Activated CD4-positive, alpha-beta T cell treated with anti-CD3 and anti-CD28 coated beads, Interleukin-2, amount 10 ng/mL, durations not matched to agents 7 days and 5 days (primary cell): ENCODE results near the gene HBM. TPM values are rescaled to one million over a fixed set of nuclear protein-coding genes. Genes with fewer than 3 reads are reported as not detected.
"Not testable (repeated sequence)": the region's sequence is repeated elsewhere in the genome, so short reads cannot be mapped to it uniquely, and the experiment has no call there.

Experiments
- CTCF ChIA-PET: fragments of 350-600 bp; sonication (Branson Sonifier 250); formaldehyde crosslinking; loops from one replicate; lab custom pipeline; 2021; ENCODE audit warnings: antibody characterized with exemption; lab: Charles Lee
- POLR2A ChIA-PET: fragments of 350-600 bp; sonication (Branson Sonifier 250); formaldehyde crosslinking; loops from one replicate; lab custom pipeline; 2021; ENCODE audit warnings: antibody characterized with exemption; lab: Charles Lee
- DNase-seq: peaks from one replicate; pipeline ENCODE4 v3.0.0-alpha.2; 2020
- H3K27ac Mint-ChIP-seq: one replicate; pipeline ENCODE4 v1.8.0; 2021; ENCODE audit warnings: mild to moderate bottlenecking, moderate library complexity, mixed read lengths
- H3K27me3 Mint-ChIP-seq: one replicate; pipeline ENCODE4 v1.8.0; 2021; ENCODE audit warnings: mixed read lengths
- H3K36me3 Mint-ChIP-seq: one replicate; pipeline ENCODE4 v1.8.0; 2021; ENCODE audit warnings: low read depth, mixed read lengths
- H3K4me1 Mint-ChIP-seq: one replicate; pipeline ENCODE4 v1.8.0; 2021; ENCODE audit warnings: mixed read lengths
- H3K4me3 Mint-ChIP-seq: one replicate; pipeline ENCODE4 v1.8.0; 2021; ENCODE audit warnings: mild to moderate bottlenecking, moderate library complexity, mixed read lengths
- H3K9me3 Mint-ChIP-seq: one replicate; pipeline ENCODE4 v1.8.0; 2021; ENCODE audit warnings: mixed read lengths
- total RNA-seq, 2 experiments: library from RNA; stranded (reverse); gene quantifications; one replicate each; pipeline ENCODE4 v1.2.3, GENCODE V29; 2021

Gene HBM
- total RNA-seq, 2 experiments from 2014 or later, result not detected

DNA sequence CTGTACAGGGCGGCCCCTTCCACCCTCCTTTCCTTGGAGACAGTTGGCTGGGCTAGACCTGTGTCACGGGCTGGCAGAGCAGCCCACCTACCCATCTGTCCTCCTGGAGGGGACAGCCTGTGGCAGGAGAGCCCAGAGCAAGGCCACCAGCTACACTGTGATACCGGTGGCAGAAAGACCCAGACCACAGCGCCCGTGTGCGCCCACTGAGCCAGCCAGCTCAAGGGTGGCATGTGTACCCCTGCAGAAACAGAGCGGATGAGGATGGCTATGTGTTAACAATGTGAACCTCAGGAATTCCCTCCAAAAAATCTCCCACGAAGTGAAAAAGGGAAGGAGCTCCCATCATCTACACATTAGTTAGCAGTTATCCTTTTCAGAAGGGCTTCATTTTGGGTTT lies 21.6 kb downstream of the HBM start:
- Mint-ChIP-seq H3K9me3 (no peaks in the 10 kb centered on the region), H3K4me3 (no peak overlapping the region), H3K27me3 (no peaks in the 10 kb centered on the region), H3K4me1 (peaks cover 5% of the 10 kb centered on the region), H3K36me3 (peaks cover 27% of the 10 kb centered on the region), H3K27ac (no peak overlapping the region)
- POLR2A ChIA-PET, result no interaction called here
- no peak for DNase-seq
- CTCF ChIA-PET, result no interaction called here

DNA sequence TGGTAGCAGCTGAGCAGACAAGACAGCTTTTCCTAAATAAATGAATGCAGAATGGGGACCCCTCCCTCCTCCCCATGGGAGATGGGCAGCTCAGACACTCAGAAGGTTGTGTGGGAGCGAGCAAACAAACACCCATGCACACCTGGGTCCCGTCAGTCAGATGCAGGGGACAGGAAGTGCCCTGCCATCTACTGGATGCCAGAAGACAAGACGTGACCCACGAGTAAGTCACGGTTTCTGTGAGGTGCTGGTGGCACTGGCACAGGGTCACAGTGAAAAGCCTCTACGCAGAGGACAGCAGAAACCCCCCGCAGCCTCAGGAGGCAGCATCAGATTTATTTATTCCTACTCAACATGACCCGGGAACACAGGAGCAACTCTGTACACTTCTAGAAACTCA lies 22.9 kb downstream of the HBM start:
- peak; percentile 57 for DNase-seq
- POLR2A ChIA-PET, result no interaction called here
- H3K36me3 Mint-ChIP-seq, result peaks cover 30% of the 10 kb centered on the region
- H3K4me3 Mint-ChIP-seq, result no peak overlapping the region
- CTCF ChIA-PET, result interaction anchor here (0.7 to 1.1 kb wide), 2 partner anchors 24 to 1409 kb away, joined by 3 read pairs; no protein-coding TSS in a partner anchor
- no peaks in the 10 kb centered on the region for H3K27me3 Mint-ChIP-seq
- H3K9me3 Mint-ChIP-seq, result no peaks in the 10 kb centered on the region
- no peak overlapping the region for H3K27ac Mint-ChIP-seq
- H3K4me1 Mint-ChIP-seq, result peaks cover 5% of the 10 kb centered on the region

DNA sequence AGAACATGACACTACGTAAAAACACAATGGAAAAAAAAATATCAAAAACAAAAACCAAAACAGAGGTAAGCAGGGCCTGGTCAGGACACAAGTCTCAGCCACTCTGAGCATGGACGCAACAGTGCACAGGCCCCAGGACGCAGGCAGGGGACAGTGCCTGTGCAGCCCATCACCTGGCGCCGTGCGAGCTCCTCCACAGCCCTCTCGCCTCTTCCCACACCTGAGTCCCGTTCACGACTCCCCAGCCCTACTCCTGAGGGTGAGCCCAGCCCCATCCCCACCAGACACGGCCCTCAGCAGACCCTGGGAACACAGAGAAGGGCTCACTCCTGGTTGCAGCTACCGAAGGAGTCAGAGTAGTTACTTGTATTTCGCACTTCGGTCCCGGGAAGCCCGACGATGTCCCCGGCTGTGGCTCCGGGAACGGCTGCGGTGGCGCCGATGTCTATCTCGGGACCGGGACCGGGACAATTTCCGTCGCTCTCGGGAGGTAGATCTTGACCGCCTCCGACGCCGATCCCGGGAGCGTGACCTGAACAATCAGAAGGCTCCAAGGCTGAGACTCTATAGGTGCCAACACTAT lies 23.9 kb downstream of the HBM start:
- Mint-ChIP-seq H3K27ac (no peak overlapping the region), H3K4me3 (no peak overlapping the region), H3K27me3 (no peaks in the 10 kb centered on the region), H3K9me3 (no peaks in the 10 kb centered on the region), H3K36me3 (peaks cover 30% of the 10 kb centered on the region), H3K4me1 (peaks cover 5% of the 10 kb centered on the region)
- CTCF ChIA-PET, result interaction anchor here (1.1 kb wide), 1 partner anchor 23 kb away, joined by 3 read pairs; no protein-coding TSS in a partner anchor
- no peak for DNase-seq
- POLR2A ChIA-PET, result no interaction called here

DNA sequence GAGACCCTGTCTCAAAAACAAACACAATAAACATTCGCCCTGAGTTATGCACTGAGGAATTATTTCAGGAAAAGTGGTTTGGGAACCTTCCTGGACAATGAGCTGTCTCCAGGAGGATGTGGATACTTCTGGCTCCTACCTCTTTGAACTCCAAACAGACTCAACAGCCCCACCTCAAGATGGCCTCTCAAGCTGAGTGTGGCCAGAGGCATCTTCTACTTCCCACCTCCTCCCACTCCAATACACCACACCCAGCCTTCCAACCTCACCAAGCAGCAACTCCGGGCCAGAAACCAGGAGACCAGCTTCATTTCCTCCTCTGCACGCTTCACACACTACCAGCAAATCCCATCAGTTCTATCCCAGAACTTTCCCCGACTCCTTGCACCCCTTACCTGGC lies 26.1 kb downstream of the HBM start:
- DNase-seq, result no peak
- peaks cover 32% of the 10 kb centered on the region for H3K36me3 Mint-ChIP-seq
- H3K27ac Mint-ChIP-seq, result no peak overlapping the region
- CTCF ChIA-PET, result no interaction called here
- POLR2A ChIA-PET, result no interaction called here
- H3K9me3 Mint-ChIP-seq, result no peaks in the 10 kb centered on the region
- H3K4me3 Mint-ChIP-seq, result no peak overlapping the region
- peaks cover 5% of the 10 kb centered on the region for H3K4me1 Mint-ChIP-seq
- no peaks in the 10 kb centered on the region for H3K27me3 Mint-ChIP-seq

DNA sequence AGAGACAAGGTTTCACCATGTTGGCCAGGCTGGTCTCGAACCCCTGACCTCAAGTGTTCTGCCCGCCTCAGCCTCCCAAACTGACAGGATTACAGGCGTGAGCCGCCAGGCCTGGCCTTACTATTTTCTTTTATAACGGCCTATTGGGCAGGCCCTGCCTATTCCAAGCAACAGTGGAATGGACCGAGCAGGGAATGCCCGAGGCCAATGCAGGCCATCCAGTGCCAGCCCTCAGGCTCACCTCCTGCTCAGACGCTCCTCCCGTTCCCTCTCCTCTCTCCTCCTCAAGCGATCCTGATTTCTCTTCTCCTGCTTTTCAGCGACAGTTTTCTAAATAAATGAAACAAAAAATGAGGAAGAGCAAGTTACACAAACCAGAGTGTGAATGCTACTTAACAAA lies 26.9 kb downstream of the HBM start:
- Mint-ChIP-seq H3K36me3 (peaks cover 36% of the 10 kb centered on the region), H3K4me1 (peaks cover 5% of the 10 kb centered on the region), H3K27ac (no peak overlapping the region), H3K9me3 (no peaks in the 10 kb centered on the region), H3K27me3 (no peaks in the 10 kb centered on the region), H3K4me3 (no peak overlapping the region)
- CTCF ChIA-PET, result interaction anchor here (0.6 to 1.3 kb wide), 2 partner anchors 96 to 127 kb away, joined by 3 to 4 read pairs; no protein-coding TSS in a partner anchor
- POLR2A ChIA-PET, result no interaction called here
- DNase-seq, result no peak

DNA sequence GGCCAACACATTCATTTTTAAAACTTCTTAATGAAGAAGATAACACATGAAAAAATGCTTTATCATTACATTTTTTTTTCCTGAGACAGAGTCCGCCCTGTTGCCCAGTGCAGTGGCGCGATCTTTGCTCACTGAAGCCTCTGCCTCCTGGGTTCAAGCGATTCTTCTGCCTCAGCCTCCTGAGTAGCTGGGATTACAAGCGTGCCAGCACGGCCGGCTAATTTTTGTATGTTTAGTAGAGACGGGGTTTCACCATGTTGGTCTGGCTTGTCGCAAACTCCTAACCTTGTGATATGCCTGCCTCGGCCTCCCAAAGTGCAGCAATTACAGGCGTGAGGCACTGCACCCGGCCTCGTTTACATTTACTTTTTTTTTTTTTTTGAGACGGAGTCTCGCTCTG lies 27.7 kb downstream of the HBM start:
- H3K27ac Mint-ChIP-seq, result no peak overlapping the region
- no peak for DNase-seq
- CTCF ChIA-PET, result interaction anchor here (1.3 kb wide), 1 partner anchor 96 kb away, joined by 4 read pairs; no protein-coding TSS in a partner anchor
- H3K9me3 Mint-ChIP-seq, result no peaks in the 10 kb centered on the region
- POLR2A ChIA-PET, result no interaction called here
- H3K4me1 Mint-ChIP-seq, result peaks cover 5% of the 10 kb centered on the region
- no peak overlapping the region for H3K4me3 Mint-ChIP-seq
- H3K36me3 Mint-ChIP-seq, result peaks cover 37% of the 10 kb centered on the region
- H3K27me3 Mint-ChIP-seq, result no peaks in the 10 kb centered on the region

DNA sequence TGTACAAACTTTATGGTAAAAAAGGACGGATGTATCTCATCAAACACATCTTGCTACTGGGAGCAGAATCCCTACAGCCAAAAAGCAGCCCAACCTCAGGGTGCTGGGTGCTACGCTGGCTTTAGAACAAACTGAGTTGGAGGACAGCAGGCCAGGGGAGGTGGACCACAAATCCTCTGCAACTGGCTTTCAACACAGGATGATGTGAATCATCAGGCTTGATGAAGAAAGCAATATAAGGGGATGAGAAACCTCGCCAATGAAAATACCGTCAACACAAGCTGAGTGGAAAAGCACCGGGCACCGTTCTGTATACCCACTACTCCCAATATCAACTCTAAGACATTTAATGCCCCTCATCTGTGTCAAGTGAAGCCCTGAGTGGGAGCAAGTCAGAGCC lies 28.7 kb downstream of the HBM start:
- Mint-ChIP-seq H3K27ac (no peak overlapping the region), H3K4me3 (no peak overlapping the region), H3K4me1 (no peaks in the 10 kb centered on the region), H3K36me3 (peaks cover 35% of the 10 kb centered on the region), H3K27me3 (no peaks in the 10 kb centered on the region), H3K9me3 (no peaks in the 10 kb centered on the region)
- no peak for DNase-seq
- CTCF ChIA-PET, result interaction anchor here (0.8 to 1.5 kb wide), 2 partner anchors 84 to 87 kb away, joined by 3 to 4 read pairs; no protein-coding TSS in a partner anchor
- POLR2A ChIA-PET, result no interaction called here

DNA sequence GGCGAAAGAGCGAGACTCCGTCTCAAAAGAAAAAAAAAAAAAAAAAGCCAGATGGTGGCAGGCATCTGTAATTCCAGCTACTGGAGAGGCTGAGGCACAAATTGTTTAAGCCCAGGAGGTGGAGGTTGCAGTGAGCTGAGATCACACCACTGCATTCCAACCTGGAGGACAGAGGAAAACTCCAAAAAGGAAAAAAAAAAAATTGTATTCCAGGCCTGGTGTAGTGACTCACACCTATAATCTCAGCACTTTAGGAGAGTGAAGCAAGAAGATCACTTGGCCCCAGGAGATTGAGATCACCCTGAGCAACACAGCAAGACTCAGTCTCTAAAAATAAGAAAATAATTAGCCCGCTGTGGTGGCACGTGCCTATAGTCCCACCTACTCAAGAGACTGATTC lies 34.6 kb downstream of the HBM start:
- H3K36me3 Mint-ChIP-seq, result peaks cover 31% of the 10 kb centered on the region
- CTCF ChIA-PET, result interaction anchor here (0.6 kb wide), 3 partner anchors 33 to 176 kb away, joined by 3 to 5 read pairs (median 3); no protein-coding TSS in a partner anchor
- no peaks in the 10 kb centered on the region for H3K27me3 Mint-ChIP-seq
- POLR2A ChIA-PET, result no interaction called here
- H3K9me3 Mint-ChIP-seq, result no peaks in the 10 kb centered on the region
- H3K4me3 Mint-ChIP-seq, result no peak overlapping the region
- no peak overlapping the region for H3K27ac Mint-ChIP-seq
- H3K4me1 Mint-ChIP-seq, result no peaks in the 10 kb centered on the region
- no peak for DNase-seq

DNA sequence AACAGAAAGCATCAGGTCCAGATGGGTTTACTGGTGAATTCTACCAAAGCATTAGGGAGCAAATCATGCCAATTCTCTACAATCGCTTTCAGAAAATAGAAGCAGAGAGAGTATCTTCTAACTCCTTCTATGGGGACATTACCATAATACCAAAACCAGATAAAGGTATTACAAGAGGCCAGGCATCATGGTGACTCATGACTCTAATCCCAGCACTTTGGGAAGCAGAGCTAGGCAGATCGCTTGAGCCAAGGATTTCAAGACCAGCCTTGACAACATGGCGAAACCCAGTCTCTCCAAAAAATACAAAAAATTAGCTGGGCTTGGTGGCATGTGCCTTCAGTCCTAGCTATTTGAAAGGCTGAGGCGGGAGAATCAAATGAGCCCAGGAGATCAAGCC lies 37.5 kb downstream of the HBM start:
- ChIA-PET CTCF (no interaction called here), POLR2A (no interaction called here)
- DNase-seq, result no peak
- peaks cover 38% of the 10 kb centered on the region for H3K36me3 Mint-ChIP-seq
- H3K4me3 Mint-ChIP-seq, result no peak overlapping the region
- no peaks in the 10 kb centered on the region for H3K9me3 Mint-ChIP-seq
- no peaks in the 10 kb centered on the region for H3K27me3 Mint-ChIP-seq
- H3K27ac Mint-ChIP-seq, result no peak overlapping the region
- peaks cover 8% of the 10 kb centered on the region for H3K4me1 Mint-ChIP-seq

DNA sequence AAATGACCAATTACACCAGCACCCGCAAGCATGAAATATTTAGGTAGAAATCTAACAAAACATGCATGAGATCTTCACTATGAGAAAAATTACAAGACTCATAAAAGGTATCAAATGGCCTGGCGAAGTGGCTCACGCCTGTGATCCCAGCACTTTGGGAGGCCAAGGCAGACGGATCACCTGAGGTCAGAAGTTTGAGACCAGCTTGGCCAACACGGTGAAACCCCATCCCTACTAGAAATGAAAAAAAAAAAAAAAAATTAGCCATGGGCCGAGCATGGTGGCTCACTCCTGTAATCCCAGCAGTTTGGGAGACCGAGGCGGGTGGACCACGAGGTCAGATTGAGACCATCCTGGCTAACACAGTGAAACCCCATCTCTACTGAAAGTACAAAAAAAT lies 38.3 kb downstream of the HBM start:
- H3K27me3 Mint-ChIP-seq, H3K4me3 Mint-ChIP-seq, H3K9me3 Mint-ChIP-seq, DNase-seq, POLR2A ChIA-PET, H3K27ac Mint-ChIP-seq, H3K4me1 Mint-ChIP-seq: not testable (repeated sequence)
- H3K36me3 Mint-ChIP-seq, result peaks cover 38% of the 10 kb centered on the region
- CTCF ChIA-PET, result interaction anchor here (1.5 kb wide), 1 partner anchor 8 kb away, joined by 3 read pairs; no protein-coding TSS in a partner anchor

DNA sequence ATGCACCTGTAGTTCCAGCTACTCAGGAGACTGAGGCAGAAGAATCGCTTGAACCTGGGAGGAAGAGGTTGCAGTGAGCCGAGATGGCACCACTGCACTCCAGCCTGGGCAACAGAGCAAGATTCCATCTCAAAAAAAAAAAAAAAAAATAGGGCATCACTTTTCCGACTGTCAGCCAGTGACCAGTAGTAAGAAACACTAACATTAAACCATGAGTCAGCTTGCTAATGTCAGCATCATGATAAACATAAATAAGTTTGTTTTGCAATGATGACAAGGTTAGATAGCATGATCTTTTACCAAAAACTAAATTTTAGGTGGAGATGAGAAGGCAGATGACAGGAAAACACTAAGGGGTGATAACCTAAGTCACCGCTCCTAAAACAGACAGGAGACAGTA lies 43.6 kb downstream of the HBM start:
- H3K4me3 Mint-ChIP-seq, H3K4me1 Mint-ChIP-seq, DNase-seq, H3K27me3 Mint-ChIP-seq, H3K9me3 Mint-ChIP-seq, H3K27ac Mint-ChIP-seq: not testable (repeated sequence)
- POLR2A ChIA-PET, result interaction anchor here (0.5 kb wide), 1 partner anchor 51 kb away, joined by 9 read pairs; no protein-coding TSS in a partner anchor
- peaks cover 28% of the 10 kb centered on the region for H3K36me3 Mint-ChIP-seq
- CTCF ChIA-PET, result interaction anchor here (1.0 to 1.8 kb wide), 2 partner anchors 26 to 113 kb away, joined by 4 to 6 read pairs; partner anchors contain the start of gene FAM234A

DNA sequence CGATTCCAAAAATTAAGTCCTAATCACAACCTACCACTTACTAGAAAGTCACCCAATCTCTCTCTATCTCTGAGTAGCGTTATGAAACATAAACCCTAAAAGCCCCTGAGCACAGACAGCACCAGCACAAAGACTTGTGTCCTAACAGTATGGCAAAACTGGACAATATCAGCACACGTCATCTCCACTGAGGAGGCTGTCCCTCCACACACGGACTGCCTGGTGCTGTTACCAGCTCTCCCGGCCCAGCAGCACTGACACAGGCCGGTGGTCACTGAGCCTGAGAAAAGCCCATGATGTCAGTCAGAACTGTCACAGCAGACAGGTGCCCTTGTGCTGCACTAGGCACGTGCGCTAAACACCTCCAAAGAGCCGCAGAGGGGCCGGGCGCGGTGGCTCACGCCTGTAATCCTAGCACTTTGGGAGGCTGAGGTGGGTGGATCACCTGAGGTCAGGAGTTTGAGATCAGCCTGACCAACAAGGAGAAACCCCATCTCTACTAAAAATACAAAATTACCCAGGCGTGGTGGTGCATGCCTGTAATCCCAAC lies 45.9 kb downstream of the HBM start:
- H3K4me3 Mint-ChIP-seq, POLR2A ChIA-PET, H3K27ac Mint-ChIP-seq, CTCF ChIA-PET, H3K27me3 Mint-ChIP-seq, DNase-seq, H3K9me3 Mint-ChIP-seq, H3K4me1 Mint-ChIP-seq: not testable (repeated sequence)
- H3K36me3 Mint-ChIP-seq, result peaks cover 24% of the 10 kb centered on the region

DNA sequence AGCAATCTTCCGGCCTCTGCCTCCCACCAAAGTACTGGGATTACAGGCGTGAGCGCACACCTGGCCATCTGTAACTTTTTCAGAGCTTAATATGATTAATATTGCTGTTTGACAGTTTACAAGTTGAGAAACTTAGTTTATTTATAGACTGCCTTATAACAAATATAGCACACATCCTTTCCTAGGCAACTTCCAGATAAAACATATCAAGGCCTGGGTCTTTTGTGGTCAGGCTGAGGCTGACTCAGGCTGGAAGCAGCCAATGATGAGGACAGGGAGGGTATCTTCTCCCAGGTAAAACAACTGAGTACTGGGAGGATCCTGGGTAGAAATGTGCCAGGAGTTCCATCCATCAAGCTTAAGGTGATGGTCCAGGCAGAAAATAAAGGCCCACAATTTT lies 47.2 kb downstream of the HBM start:
- Mint-ChIP-seq H3K27ac (no peak overlapping the region), H3K27me3 (no peaks in the 10 kb centered on the region), H3K9me3 (no peaks in the 10 kb centered on the region), H3K4me3 (no peak overlapping the region), H3K36me3 (peaks cover 24% of the 10 kb centered on the region), H3K4me1 (no peaks in the 10 kb centered on the region)
- DNase-seq, result no peak
- ChIA-PET CTCF (interaction anchor here (0.9 to 1.3 kb wide), 2 partner anchors 15 to 24 kb away, joined by 3 read pairs; no protein-coding TSS in a partner anchor), POLR2A (no interaction called here)
